Activated T-helper 17 cell treated with anti-CD3 and anti-CD28 coated beads, Interleukin-2, amount 50 U/mL, for 72 hours (primary cell): ENCODE results near the gene MC5R. TPM values are rescaled to one million over a fixed set of nuclear protein-coding genes. Genes with fewer than 3 reads are reported as not detected.
A peak's percentile ranks its signal among the peaks of the same experiment; 100 is the strongest.
"Not testable (repeated sequence)": the region's sequence is repeated elsewhere in the genome, so short reads cannot be mapped to it uniquely, and the experiment has no call there.

Experiments used
- ATAC-seq: fragments of 150-1000 bp; cut with Tn5 transposase; replicated peaks from 2 replicates; pipeline ENCODE4 v1.10.0; 2021; ENCODE audit warnings: mild to moderate bottlenecking, moderate library complexity
- H3K27ac Mint-ChIP-seq: one replicate; pipeline ENCODE4 v1.8.0; 2022; ENCODE audit warnings: mixed read lengths
- H3K27me3 Mint-ChIP-seq: one replicate; pipeline ENCODE4 v1.8.0; 2022; ENCODE audit warnings: mixed read lengths
- H3K36me3 Mint-ChIP-seq: one replicate; pipeline ENCODE4 v1.8.0; 2022; ENCODE audit warnings: low read depth, mild to moderate bottlenecking, mixed read lengths
- H3K4me1 Mint-ChIP-seq: one replicate; pipeline ENCODE4 v1.8.0; 2022; ENCODE audit warnings: mixed read lengths
- H3K4me3 Mint-ChIP-seq: one replicate; pipeline ENCODE4 v1.8.0; 2022; ENCODE audit warnings: mild to moderate bottlenecking, mixed read lengths
- H3K9me3 Mint-ChIP-seq: one replicate; pipeline ENCODE4 v1.8.0; 2022; ENCODE audit warnings: mixed read lengths
- total RNA-seq, 2 donors: library from RNA; stranded (reverse); gene quantifications; one replicate each; pipeline ENCODE4 v1.2.3, GENCODE V29; 2022

The MC5R gene
- total RNA-seq, 2 donors from 2014 or later, result not detected

DNA sequence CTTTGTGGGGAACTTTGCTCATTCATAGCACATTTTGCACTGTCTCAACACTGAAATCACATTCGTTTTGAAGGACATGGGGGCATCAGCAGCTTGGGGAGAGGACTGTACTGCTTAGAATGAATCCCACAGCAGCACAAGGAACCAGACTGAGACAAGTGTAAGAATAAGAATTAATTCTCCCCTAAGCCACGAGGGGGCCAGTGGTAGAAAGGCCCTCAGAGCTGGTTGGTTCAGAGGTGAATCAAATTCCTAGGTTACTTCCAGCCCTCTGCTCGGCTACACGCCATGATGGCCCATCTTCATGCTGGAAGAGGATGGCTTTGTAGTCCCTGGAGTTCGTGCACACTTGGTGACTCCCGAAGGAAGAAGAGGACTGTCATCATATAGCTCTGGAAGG lies 12.0 kb upstream of the MC5R start:
- no peak overlapping the region for H3K4me3 Mint-ChIP-seq
- ATAC-seq, result no peak
- no peaks in the 10 kb centered on the region for H3K36me3 Mint-ChIP-seq
- H3K4me1 Mint-ChIP-seq, result no peaks in the 10 kb centered on the region
- no peaks in the 10 kb centered on the region for H3K9me3 Mint-ChIP-seq
- H3K27ac Mint-ChIP-seq, result no peak overlapping the region
- H3K27me3 Mint-ChIP-seq, result peaks cover 11% of the 10 kb centered on the region

GRCh38 chr18:13813271-13813849 lies 10.6 kb upstream of the MC5R start:
- H3K27me3 Mint-ChIP-seq, result peaks cover 11% of the 10 kb centered on the region
- H3K36me3 Mint-ChIP-seq, result no peaks in the 10 kb centered on the region
- no peaks in the 10 kb centered on the region for H3K9me3 Mint-ChIP-seq
- H3K4me3 Mint-ChIP-seq, result no peak overlapping the region
- H3K4me1 Mint-ChIP-seq, result no peaks in the 10 kb centered on the region
- peak; percentile 81 for ATAC-seq
- H3K27ac Mint-ChIP-seq, result no peak overlapping the region

GRCh38 chr18:13826209-13826608 lies 2.3 kb downstream of the MC5R start:
- Mint-ChIP-seq H3K36me3 (no peaks in the 10 kb centered on the region), H3K27me3 (peaks cover 35% of the 10 kb centered on the region), H3K4me1 (no peaks in the 10 kb centered on the region), H3K27ac (no peak overlapping the region), H3K9me3 (no peaks in the 10 kb centered on the region), H3K4me3 (no peak overlapping the region)
- ATAC-seq, result no peak

DNA sequence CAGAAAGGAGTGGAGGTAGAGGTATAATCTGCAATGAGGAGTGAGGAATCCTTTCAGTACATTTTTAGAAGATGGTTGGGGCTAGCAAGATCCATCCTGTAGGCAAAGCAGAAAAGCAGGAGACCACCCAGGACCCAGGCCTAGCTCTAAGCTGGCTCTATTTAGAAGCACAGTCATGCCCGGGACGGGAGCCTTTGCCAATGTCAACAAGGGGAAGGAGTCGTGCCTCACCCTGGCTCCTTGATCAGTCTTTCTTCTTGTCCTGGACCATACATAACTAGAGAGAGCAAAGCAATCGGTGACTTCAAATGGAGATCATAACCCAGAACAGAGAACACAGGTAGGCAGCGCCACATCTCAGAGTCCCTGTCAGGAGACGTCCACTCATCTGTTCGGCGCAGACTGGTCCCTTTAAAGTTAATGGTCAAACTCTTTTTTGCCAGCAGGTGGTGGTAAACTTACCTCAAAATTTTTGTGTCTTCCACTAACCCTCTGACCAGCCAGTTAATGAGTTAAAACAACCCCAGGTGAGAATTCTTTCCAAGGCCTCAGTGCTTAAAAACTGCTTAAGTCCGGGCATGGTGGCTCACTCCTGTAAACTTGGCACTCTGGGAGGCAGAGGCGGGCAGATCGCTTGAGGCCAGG lies 8.0 kb downstream of the MC5R start:
- Mint-ChIP-seq H3K27me3 (peaks cover 29% of the 10 kb centered on the region), H3K27ac (no peak overlapping the region), H3K9me3 (no peaks in the 10 kb centered on the region)

GRCh38 chr18:13834496-13835015 lies 10.6 kb downstream of the MC5R start:
- no peak overlapping the region for H3K27ac Mint-ChIP-seq

More for the DNA sequence above, 8.0 kb downstream of the MC5R start:
- Mint-ChIP-seq H3K4me1 (no peaks in the 10 kb centered on the region), H3K4me3 (no peak overlapping the region), H3K36me3 (no peaks in the 10 kb centered on the region)
- ATAC-seq, result no peak

GRCh38 chr18:13835202-13835601 lies 11.3 kb downstream of the MC5R start:
- H3K9me3 Mint-ChIP-seq, result no peaks in the 10 kb centered on the region

More at GRCh38 chr18:13834496-13835015, 10.6 kb downstream of the MC5R start:
- H3K4me1 Mint-ChIP-seq, result no peaks in the 10 kb centered on the region
- no peak for ATAC-seq
- H3K36me3 Mint-ChIP-seq, result no peaks in the 10 kb centered on the region
- peaks cover 28% of the 10 kb centered on the region for H3K27me3 Mint-ChIP-seq
- H3K4me3 Mint-ChIP-seq, result no peak overlapping the region
- no peaks in the 10 kb centered on the region for H3K9me3 Mint-ChIP-seq

GRCh38 chr18:13836559-13836958 lies 12.6 kb downstream of the MC5R start:
- no peaks in the 10 kb centered on the region for H3K36me3 Mint-ChIP-seq
- no peak overlapping the region for H3K27ac Mint-ChIP-seq
- H3K4me3 Mint-ChIP-seq, result no peak overlapping the region
- ATAC-seq, result no peak
- no peaks in the 10 kb centered on the region for H3K9me3 Mint-ChIP-seq
- no peaks in the 10 kb centered on the region for H3K4me1 Mint-ChIP-seq
- H3K27me3 Mint-ChIP-seq, result peaks cover 25% of the 10 kb centered on the region

More at GRCh38 chr18:13835202-13835601, 11.3 kb downstream of the MC5R start:
- Mint-ChIP-seq H3K27ac (no peak overlapping the region), H3K27me3 (peaks cover 27% of the 10 kb centered on the region), H3K4me3 (no peak overlapping the region), H3K36me3 (no peaks in the 10 kb centered on the region), H3K4me1 (no peaks in the 10 kb centered on the region)
- ATAC-seq, result no peak

GRCh38 chr18:13849791-13850190 lies 25.8 kb downstream of the MC5R start:
- Mint-ChIP-seq H3K27ac (no peak overlapping the region), H3K9me3 (peaks cover 17% of the 10 kb centered on the region), H3K27me3 (peaks cover 11% of the 10 kb centered on the region), H3K4me1 (no peaks in the 10 kb centered on the region), H3K36me3 (no peaks in the 10 kb centered on the region), H3K4me3 (no peak overlapping the region)
- ATAC-seq, result no peak

GRCh38 chr18:13862898-13863297 lies 38.9 kb downstream of the MC5R start:
- not testable (repeated sequence) for H3K4me3 Mint-ChIP-seq, H3K9me3 Mint-ChIP-seq, H3K4me1 Mint-ChIP-seq, H3K36me3 Mint-ChIP-seq, ATAC-seq, H3K27ac Mint-ChIP-seq
- H3K27me3 Mint-ChIP-seq, result peaks cover 30% of the 10 kb centered on the region

- H3K4me3 Mint-ChIP-seq, result no peak overlapping the region
- no peaks in the 10 kb centered on the region for H3K9me3 Mint-ChIP-seq
- no peak for ATAC-seq
- H3K36me3 Mint-ChIP-seq, result no peaks in the 10 kb centered on the region
- no peak overlapping the region for H3K27ac Mint-ChIP-seq
- peaks cover 30% of the 10 kb centered on the region for H3K27me3 Mint-ChIP-seq
- no peaks in the 10 kb centered on the region for H3K4me1 Mint-ChIP-seq
Observed at GRCh38 chr18:13868501-13869271, 44.7 kb downstream of the MC5R start.

DNA sequence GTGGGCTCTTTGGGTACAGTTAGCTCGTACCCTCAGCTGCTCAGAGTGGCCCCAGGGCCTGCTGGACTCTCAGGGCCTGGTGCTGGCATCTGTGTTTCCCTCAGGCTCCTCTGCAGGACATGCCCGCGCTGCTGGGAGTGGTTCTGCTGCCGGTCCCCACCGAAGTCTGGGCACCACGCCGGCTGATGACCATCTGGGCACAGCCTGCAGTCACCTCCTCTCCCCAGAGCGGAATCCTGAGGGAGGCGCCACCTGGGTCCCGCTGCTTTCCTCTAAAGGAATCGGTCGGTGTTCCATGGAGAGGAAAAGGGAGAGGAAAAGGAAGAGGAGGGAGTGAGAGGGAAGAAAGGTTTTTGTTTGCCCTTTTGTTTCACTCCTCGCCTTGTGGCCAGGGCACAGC lies 47.8 kb downstream of the MC5R start:
- no peak overlapping the region for H3K27ac Mint-ChIP-seq
- H3K36me3 Mint-ChIP-seq, result no peaks in the 10 kb centered on the region
- no peak for ATAC-seq
- H3K9me3 Mint-ChIP-seq, result no peaks in the 10 kb centered on the region
- H3K4me3 Mint-ChIP-seq, result no peak overlapping the region
- H3K4me1 Mint-ChIP-seq, result no peaks in the 10 kb centered on the region
- H3K27me3 Mint-ChIP-seq, result peaks cover 19% of the 10 kb centered on the region

GRCh38 chr18:13872373-13872772 lies 48.4 kb downstream of the MC5R start:
- Mint-ChIP-seq H3K27me3 (peaks cover 15% of the 10 kb centered on the region), H3K36me3 (no peaks in the 10 kb centered on the region)
- no peak for ATAC-seq

GRCh38 chr18:13872932-13873331 lies 49.0 kb downstream of the MC5R start:
- no peak overlapping the region for H3K27ac Mint-ChIP-seq
- no peaks in the 10 kb centered on the region for H3K36me3 Mint-ChIP-seq
- H3K4me1 Mint-ChIP-seq, result no peaks in the 10 kb centered on the region
- peaks cover 11% of the 10 kb centered on the region for H3K27me3 Mint-ChIP-seq
- H3K9me3 Mint-ChIP-seq, result no peaks in the 10 kb centered on the region
- H3K4me3 Mint-ChIP-seq, result no peak overlapping the region
- no peak for ATAC-seq

More at GRCh38 chr18:13872373-13872772, 48.4 kb downstream of the MC5R start:
- H3K4me3 Mint-ChIP-seq, result no peak overlapping the region
- H3K27ac Mint-ChIP-seq, result no peak overlapping the region
- H3K4me1 Mint-ChIP-seq, result no peaks in the 10 kb centered on the region
- H3K9me3 Mint-ChIP-seq, result no peaks in the 10 kb centered on the region

GRCh38 chr18:13874558-13874957 lies 50.6 kb downstream of the MC5R start:
- H3K4me3 Mint-ChIP-seq, result no peak overlapping the region
- H3K9me3 Mint-ChIP-seq, result no peaks in the 10 kb centered on the region
- ATAC-seq, result no peak
- H3K4me1 Mint-ChIP-seq, result no peaks in the 10 kb centered on the region
- H3K27ac Mint-ChIP-seq, result no peak overlapping the region
- no peaks in the 10 kb centered on the region for H3K36me3 Mint-ChIP-seq
- H3K27me3 Mint-ChIP-seq, result peaks cover 9% of the 10 kb centered on the region
